SJSA1 (cell line): ENCODE measurements around the gene DDX51. TPM values are rescaled to one million over a fixed set of nuclear protein-coding genes. Genes with fewer than 3 reads are reported as not detected.

Experiments used
- DNase-seq, 2 experiments: peaks; one replicate each; pipeline ENCODE4 v3.0.0-alpha.2; 2015 to 2020; ENCODE audit warnings: low spot score in 2 of 2, low read depth in 1 of 2
- H3K27ac ChIP-seq: fragments of 250-450 bp; sonication (Bioruptor Pico); 2 replicates; pipeline ENCODE4 v1.5.1; 2020; ENCODE audit warnings: mild to moderate bottlenecking, moderate library complexity
- H3K27me3 ChIP-seq: fragments of 250-450 bp; sonication (Bioruptor Pico); replicated peaks from 2 replicates; pipeline ENCODE4 v1.5.1; 2020; ENCODE audit warnings: mild to moderate bottlenecking, moderate library complexity
- H3K36me3 ChIP-seq: fragments of 250-450 bp; sonication (Bioruptor Pico); 2 replicates; pipeline ENCODE4 v1.5.1; 2020; ENCODE audit warnings: mild to moderate bottlenecking
- H3K4me1 ChIP-seq: fragments of 250-450 bp; sonication (Bioruptor Pico); replicated peaks from 2 replicates; pipeline ENCODE4 v1.6.1; 2021; ENCODE audit warnings: mild to moderate bottlenecking
- H3K4me3 ChIP-seq: fragments of 250-450 bp; sonication (Bioruptor Pico); 2 replicates; pipeline ENCODE4 v1.5.1; 2020; ENCODE audit warnings: mild to moderate bottlenecking
- H3K9me3 ChIP-seq: fragments of 250-450 bp; sonication (Bioruptor Pico); replicated peaks from 2 replicates; pipeline ENCODE4 v1.5.1; 2020; ENCODE audit warnings: mild to moderate bottlenecking
- total RNA-seq: library from RNA; depleted of rRNA; stranded (reverse); fragments of >200 nt; shearing (Covaris generic); gene quantifications from 2 replicates; pipeline ENCODE4 v1.2.3, GENCODE V29; 2014

DDX51 gene
- total RNA-seq, 1 experiment from 2014 or later = 11.8 TPM

DNA sequence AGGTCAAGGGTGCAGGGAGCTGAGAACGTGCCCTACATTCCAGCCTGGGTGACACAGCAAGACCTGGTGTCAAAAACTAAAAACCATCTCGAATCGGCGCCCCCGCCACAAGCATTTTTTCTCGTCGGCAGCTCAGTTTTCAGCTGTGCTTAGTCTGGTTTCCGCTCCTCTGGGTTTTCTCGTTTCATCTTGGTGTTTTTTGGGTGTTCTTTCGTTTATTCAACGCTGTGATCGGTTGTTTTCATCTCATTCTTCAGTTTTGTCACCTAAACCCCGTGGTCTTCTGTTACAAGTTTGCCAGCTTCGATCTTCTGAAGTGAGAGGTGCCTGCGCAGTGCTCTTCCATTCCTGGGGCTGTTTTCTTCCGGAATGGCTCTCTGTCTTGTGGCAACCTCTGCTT lies 41.6 kb upstream of the DDX51 start:
- no peaks in the 10 kb centered on the region for H3K9me3 ChIP-seq
- no peaks in the 10 kb centered on the region for H3K36me3 ChIP-seq
- H3K4me1 ChIP-seq = peaks cover 11% of the 10 kb centered on the region
- H3K4me3 ChIP-seq = no peak overlapping the region
- no peak for DNase-seq
- H3K27me3 ChIP-seq = peaks cover 27% of the 10 kb centered on the region
- no peak overlapping the region for H3K27ac ChIP-seq

DNA sequence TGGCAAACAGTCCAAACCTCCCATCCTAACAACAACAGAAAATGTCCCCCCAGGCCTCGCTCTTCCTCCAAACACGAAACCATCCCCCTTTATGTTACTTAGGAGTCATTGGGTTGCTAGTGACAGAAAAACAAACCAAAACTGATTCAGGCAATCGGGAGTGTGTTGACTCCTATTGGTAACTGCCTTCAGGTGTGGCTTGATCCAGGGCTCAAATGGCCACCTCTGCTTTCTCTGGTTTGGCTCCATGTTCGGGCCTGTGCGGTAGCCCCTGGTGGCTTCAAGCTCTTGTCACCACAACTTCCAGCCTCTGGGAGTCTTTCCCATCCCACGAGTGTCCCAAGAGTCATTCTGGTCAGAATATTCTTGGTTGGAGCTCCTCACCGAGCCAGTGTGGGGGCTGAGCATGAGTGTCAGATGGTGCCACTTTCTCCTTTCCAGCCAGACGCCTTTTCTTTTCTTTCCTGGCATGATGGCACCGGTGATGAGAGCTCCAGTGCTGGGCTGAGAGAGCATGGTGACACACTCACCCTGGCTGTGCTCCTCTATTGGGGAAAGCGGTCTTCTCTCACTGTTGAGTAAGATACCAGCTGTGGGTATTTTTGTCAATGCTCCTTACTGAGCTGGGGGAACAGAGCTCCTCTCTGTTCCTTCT lies 38.7 kb upstream of the DDX51 start:
- H3K36me3 ChIP-seq = no peaks in the 10 kb centered on the region
- H3K9me3 ChIP-seq = no peaks in the 10 kb centered on the region
- no peak overlapping the region for H3K4me3 ChIP-seq
- H3K4me1 ChIP-seq = no peaks in the 10 kb centered on the region
- no peak for DNase-seq
- peaks cover 32% of the 10 kb centered on the region for H3K27me3 ChIP-seq
- no peak overlapping the region for H3K27ac ChIP-seq

GRCh38 chr12:132182206-132182710 lies 38.1 kb upstream of the DDX51 start:
- H3K9me3 ChIP-seq = no peaks in the 10 kb centered on the region
- H3K4me3 ChIP-seq = no peak overlapping the region
- H3K27ac ChIP-seq = no peak overlapping the region
- no peaks in the 10 kb centered on the region for H3K36me3 ChIP-seq
- no peak for DNase-seq
- H3K27me3 ChIP-seq = peaks cover 36% of the 10 kb centered on the region
- H3K4me1 ChIP-seq = no peaks in the 10 kb centered on the region

- no peak for DNase-seq
- H3K36me3 ChIP-seq = no peaks in the 10 kb centered on the region
- H3K4me1 ChIP-seq = no peaks in the 10 kb centered on the region
- H3K27me3 ChIP-seq = peaks cover 39% of the 10 kb centered on the region
- no peaks in the 10 kb centered on the region for H3K9me3 ChIP-seq
- no peak overlapping the region for H3K4me3 ChIP-seq
- no peak overlapping the region for H3K27ac ChIP-seq
Measured at GRCh38 chr12:132181570-132182200, 37.6 kb upstream of the DDX51 start.

- Histone ChIP-seq H3K36me3 (no peaks in the 10 kb centered on the region), H3K4me1 (no peaks in the 10 kb centered on the region), H3K27me3 (peaks cover 39% of the 10 kb centered on the region), H3K27ac (no peak overlapping the region), H3K9me3 (no peaks in the 10 kb centered on the region), H3K4me3 (no peak overlapping the region)
- no peak for DNase-seq
Measured at GRCh38 chr12:132180648-132181546, 36.8 kb upstream of the DDX51 start.

- Histone ChIP-seq H3K9me3 (no peaks in the 10 kb centered on the region), H3K4me1 (no peaks in the 10 kb centered on the region), H3K27me3 (peaks cover 35% of the 10 kb centered on the region), H3K36me3 (no peaks in the 10 kb centered on the region), H3K27ac (no peak overlapping the region), H3K4me3 (no peak overlapping the region)
- DNase-seq = no peak
Measured at GRCh38 chr12:132179431-132180362, 35.6 kb upstream of the DDX51 start.

DNA sequence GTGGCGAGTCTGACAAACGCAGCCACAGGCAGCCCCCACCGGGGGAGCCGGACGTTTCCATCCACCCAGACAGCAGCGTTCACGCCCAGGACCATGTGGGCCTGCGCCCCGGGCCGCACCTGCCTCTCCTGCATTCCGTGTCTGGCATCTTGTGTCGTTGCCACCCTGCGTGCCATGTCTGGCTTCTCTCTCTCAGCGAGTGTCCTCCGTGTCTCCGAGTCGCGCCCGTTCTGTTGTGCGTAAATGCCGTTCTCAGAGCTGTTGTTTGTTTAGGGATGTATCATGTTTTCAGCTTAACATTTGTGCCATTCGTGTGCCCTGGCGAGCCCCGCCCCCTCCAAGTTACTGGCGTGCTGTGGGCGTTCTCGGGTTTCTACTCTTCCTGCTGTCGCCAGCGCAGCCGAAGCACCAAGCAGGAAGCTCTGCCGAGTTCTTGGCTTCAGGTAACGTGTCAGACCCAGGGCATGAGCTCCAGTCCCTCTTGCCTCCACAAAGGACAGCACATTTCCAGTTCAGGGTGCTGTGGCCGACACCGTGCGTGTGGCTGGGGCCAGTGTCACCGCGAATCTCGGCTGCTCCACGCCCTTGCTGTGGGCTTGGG lies 34.8 kb upstream of the DDX51 start:
- peaks cover 35% of the 10 kb centered on the region for H3K27me3 ChIP-seq
- DNase-seq = no peak
- H3K9me3 ChIP-seq = no peaks in the 10 kb centered on the region
- H3K4me1 ChIP-seq = no peaks in the 10 kb centered on the region
- no peak overlapping the region for H3K27ac ChIP-seq
- H3K4me3 ChIP-seq = no peak overlapping the region
- no peaks in the 10 kb centered on the region for H3K36me3 ChIP-seq

DNA sequence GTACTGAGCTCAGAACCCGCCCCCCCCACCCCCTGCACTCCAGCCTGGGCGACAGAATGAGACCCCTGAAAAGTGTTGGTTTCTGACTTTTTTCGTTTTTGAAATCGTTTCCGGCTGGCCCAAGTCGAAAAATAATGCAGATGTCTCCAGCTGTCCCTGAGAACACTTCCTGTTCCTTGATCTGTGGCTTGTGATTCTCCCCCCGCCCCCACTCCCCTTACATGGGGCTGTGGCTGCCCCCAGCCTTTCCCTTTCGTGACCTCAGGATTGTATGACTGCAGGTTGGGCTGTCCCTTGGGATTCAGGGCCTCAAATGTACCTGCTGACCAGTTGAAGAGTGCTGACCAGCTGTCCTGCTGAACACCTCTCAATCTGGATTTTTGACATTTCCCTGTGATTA lies 34.2 kb upstream of the DDX51 start:
- no peaks in the 10 kb centered on the region for H3K36me3 ChIP-seq
- H3K4me3 ChIP-seq = no peak overlapping the region
- H3K9me3 ChIP-seq = no peaks in the 10 kb centered on the region
- no peaks in the 10 kb centered on the region for H3K4me1 ChIP-seq
- DNase-seq = no peak
- H3K27ac ChIP-seq = no peak overlapping the region
- H3K27me3 ChIP-seq = peaks cover 38% of the 10 kb centered on the region

- no peaks in the 10 kb centered on the region for H3K36me3 ChIP-seq
- no peak overlapping the region for H3K27ac ChIP-seq
- no peaks in the 10 kb centered on the region for H3K9me3 ChIP-seq
- H3K4me3 ChIP-seq = no peak overlapping the region
- peaks cover 39% of the 10 kb centered on the region for H3K27me3 ChIP-seq
- DNase-seq = no peak
- no peaks in the 10 kb centered on the region for H3K4me1 ChIP-seq
Measured at GRCh38 chr12:132176920-132177551, 32.9 kb upstream of the DDX51 start.

DNA sequence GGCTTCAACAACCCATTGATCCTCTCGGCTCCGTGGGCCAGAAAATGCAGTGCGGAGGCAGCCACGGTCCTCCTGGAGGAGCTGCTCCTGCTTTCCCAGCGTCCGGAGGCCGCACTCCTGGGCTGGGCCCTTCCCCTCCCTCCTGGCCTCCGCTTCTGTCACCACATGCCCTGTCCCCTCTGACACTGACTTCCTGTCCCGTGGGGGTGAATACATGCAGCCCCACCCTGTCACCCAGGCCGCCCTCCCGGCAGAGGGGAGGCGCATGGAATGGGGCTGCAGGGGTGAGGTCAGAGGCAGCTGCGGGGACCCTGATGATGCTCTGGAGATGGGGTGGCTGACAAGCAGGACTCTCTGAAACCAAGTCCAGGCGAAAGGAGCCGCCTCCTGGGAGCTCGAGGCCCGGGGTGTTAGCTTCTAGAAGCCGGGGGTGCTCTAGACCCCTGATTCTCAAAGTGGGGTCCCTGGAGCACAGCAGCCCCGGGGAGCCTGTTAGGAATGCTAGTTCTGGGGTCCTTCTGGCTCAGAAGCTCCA lies 32.3 kb upstream of the DDX51 start:
- no peaks in the 10 kb centered on the region for H3K9me3 ChIP-seq
- H3K36me3 ChIP-seq = no peaks in the 10 kb centered on the region
- peaks cover 45% of the 10 kb centered on the region for H3K27me3 ChIP-seq
- H3K4me3 ChIP-seq = no peak overlapping the region
- DNase-seq = no peak
- no peaks in the 10 kb centered on the region for H3K4me1 ChIP-seq
- H3K27ac ChIP-seq = no peak overlapping the region

DNA sequence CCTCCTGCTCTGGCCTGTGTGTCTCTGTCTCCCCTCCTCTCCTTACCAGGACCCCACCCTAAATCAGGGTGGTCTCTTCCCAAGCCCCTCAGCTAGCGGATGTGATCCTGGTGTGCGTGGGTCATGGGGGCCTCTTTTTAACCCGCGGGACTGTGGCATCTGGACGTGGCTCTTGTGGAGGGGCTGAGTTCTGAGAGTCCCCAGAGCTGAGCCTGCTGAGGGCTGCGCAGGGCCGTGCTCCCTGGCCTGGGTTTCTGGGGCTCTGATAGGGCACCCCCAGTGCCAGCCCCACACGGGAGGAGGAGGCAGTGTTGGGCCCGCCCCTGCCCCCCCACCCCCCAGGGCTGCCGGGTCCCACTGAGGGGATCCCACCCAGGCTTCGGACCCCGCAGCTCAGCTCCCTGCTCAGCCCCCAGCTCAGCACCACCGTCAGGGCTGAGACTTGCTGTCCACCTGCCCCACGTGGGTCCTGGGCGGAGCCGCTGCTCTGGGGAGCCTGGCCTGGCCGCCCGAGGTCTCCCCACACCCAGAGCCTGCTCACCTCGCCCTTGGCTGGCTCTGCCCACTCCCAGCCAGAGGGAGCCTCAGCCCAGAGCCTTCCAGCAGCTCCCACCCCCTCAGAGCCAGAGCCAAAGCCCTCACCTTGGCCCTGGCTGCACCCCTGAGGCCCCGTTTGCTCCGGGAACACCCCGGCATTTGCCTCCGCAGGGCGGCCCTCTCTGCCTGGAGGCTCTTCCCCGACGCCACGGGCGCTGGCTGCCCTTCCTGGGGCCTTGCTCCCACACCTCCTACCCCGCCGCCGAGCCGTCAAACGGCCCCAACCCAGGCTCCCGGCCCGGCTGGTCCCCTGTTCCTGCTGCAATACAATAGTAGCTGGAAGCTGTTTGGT lies 31.6 kb upstream of the DDX51 start:
- Histone ChIP-seq H3K4me3 (no peak overlapping the region), H3K27me3 (peaks cover 49% of the 10 kb centered on the region), H3K4me1 (no peaks in the 10 kb centered on the region), H3K27ac (no peak overlapping the region), H3K36me3 (no peaks in the 10 kb centered on the region), H3K9me3 (no peaks in the 10 kb centered on the region)
- no peak for DNase-seq
